ENCODE measurements around the gene CNOT6L. TPM values are rescaled to one million over a fixed set of nuclear protein-coding genes. Genes with fewer than 3 reads are reported as not detected.
A peak's percentile ranks its signal among the peaks of the same experiment; 100 is the strongest.

CNOT6L gene
- total and polyA plus RNA-seq, 4 donors, result 4.4 to 17.7 (median 10.5) TPM

DNA sequence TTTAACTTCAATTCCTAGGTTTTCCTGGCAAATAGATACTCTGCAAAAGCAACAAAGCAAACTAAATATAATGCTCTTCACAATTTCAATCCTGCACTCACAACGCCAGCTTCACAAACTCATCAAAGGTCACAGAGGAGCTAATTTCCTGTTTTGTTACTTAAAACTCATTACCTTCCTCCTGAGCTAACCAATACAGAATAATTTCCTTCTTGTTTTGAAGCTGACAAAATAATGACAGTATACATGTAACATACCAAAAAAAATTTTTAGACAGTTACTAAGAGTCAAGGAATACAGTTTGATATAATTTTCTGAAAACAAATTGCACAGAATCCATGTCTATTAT lies 17.9 kb downstream of the CNOT6L start:
- Histone ChIP-seq H3K36me3 (ENCODE audit: control insufficient read depth in 4 of 4, insufficient read depth in 3 of 4, low read depth in 1 of 4, low read length in 3 of 4) (no peaks in the 10 kb centered on the region), H3K9ac (ENCODE audit: low read depth in 1 of 2, low read length in 2 of 2) (no peak overlapping the region), H3K27ac (ENCODE audit: low read depth in 1 of 2, low read length in 2 of 2) (peak overlapping the region; percentile 19 to 28), H3K9me3 (ENCODE audit: control insufficient read depth in 4 of 4, low read length in 3 of 4) (no peaks in the 10 kb centered on the region), H3K4me3 (ENCODE audit: low read depth in 1 of 3, low read length in 3 of 3) (no peak overlapping the region), H3K4me1 (ENCODE audit: control insufficient read depth in 4 of 4, insufficient read depth in 4 of 4, low read length in 3 of 4) (peaks cover 0 to 22% (median 11%) of the 10 kb centered on the region in 4 donors), H3K27me3 (ENCODE audit: control insufficient read depth in 4 of 4, insufficient read depth in 4 of 4, low read length in 3 of 4) (no peaks in the 10 kb centered on the region)
- DNase-seq (ENCODE audit: low spot score), result no peak
- WGBS, result 36% methylated on average over 1 of the region's 1 CpG
- TF ChIP-seq JUND (IDR thresholded peaks at IDR 0.05) (no peak), HNF4A (conservative IDR thresholded peaks at IDR 0.05) (no peak)

GRCh38 chr4:77800483-77801259 lies 18.5 kb downstream of the CNOT6L start:
- Histone ChIP-seq H3K9me3 (ENCODE audit: control insufficient read depth in 4 of 4, low read length in 3 of 4) (no peaks in the 10 kb centered on the region), H3K4me1 (ENCODE audit: control insufficient read depth in 4 of 4, insufficient read depth in 4 of 4, low read length in 3 of 4) (peaks cover 0 to 21% (median 11%) of the 10 kb centered on the region in 4 donors), H3K27ac (ENCODE audit: low read depth in 1 of 2, low read length in 2 of 2) (peak overlapping the region; percentile 19 to 28), H3K4me3 (ENCODE audit: low read depth in 1 of 3, low read length in 3 of 3) (no peak overlapping the region), H3K36me3 (ENCODE audit: control insufficient read depth in 4 of 4, insufficient read depth in 3 of 4, low read depth in 1 of 4, low read length in 3 of 4) (no peaks in the 10 kb centered on the region), H3K27me3 (ENCODE audit: control insufficient read depth in 4 of 4, insufficient read depth in 4 of 4, low read length in 3 of 4) (no peaks in the 10 kb centered on the region), H3K9ac (ENCODE audit: low read depth in 1 of 2, low read length in 2 of 2) (no peak overlapping the region)
- no peak for DNase-seq (ENCODE audit: low spot score)
- WGBS, result 51% methylated on average over 2 of the region's 2 CpGs
- TF ChIP-seq, protein P1, sequence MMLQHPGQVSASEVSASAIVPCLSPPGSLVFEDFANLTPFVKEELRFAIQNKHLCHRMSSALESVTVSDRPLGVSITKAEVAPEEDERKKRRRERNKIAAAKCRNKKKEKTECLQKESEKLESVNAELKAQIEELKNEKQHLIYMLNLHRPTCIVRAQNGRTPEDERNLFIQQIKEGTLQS (IDR thresholded peaks at IDR 0.05), result no peak
- TF ChIP-seq, protein P2, sequence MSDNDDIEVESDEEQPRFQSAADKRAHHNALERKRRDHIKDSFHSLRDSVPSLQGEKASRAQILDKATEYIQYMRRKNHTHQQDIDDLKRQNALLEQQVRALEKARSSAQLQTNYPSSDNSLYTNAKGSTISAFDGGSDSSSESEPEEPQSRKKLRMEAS (IDR thresholded peaks at IDR 0.05), result no peak
- no peak for TF ChIP-seq GABPA (IDR thresholded peaks at IDR 0.05 in 1 of 2, conservative IDR thresholded peaks at IDR 0.05 in 1 of 2)
- TF ChIP-seq JUND (IDR thresholded peaks at IDR 0.05), result no peak

- no peak for DNase-seq (ENCODE audit: low spot score)
- TF ChIP-seq FOXA1 (IDR thresholded peaks at IDR 0.05), result no peak
- TF ChIP-seq TAF1 (conservative IDR thresholded peaks at IDR 0.05), result no peak
- TF ChIP-seq ZBTB33 (IDR thresholded peaks at IDR 0.05), result no peak
- TF ChIP-seq, protein P3, sequence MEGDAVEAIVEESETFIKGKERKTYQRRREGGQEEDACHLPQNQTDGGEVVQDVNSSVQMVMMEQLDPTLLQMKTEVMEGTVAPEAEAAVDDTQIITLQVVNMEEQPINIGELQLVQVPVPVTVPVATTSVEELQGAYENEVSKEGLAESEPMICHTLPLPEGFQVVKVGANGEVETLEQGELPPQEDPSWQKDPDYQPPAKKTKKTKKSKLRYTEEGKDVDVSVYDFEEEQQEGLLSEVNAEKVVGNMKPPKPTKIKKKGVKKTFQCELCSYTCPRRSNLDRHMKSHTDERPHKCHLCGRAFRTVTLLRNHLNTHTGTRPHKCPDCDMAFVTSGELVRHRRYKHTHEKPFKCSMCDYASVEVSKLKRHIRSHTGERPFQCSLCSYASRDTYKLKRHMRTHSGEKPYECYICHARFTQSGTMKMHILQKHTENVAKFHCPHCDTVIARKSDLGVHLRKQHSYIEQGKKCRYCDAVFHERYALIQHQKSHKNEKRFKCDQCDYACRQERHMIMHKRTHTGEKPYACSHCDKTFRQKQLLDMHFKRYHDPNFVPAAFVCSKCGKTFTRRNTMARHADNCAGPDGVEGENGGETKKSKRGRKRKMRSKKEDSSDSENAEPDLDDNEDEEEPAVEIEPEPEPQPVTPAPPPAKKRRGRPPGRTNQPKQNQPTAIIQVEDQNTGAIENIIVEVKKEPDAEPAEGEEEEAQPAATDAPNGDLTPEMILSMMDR (IDR thresholded peaks at IDR 0.05; ENCODE audit: low read depth, low read length, missing input control), result no peak
- TF ChIP-seq YY1 (IDR thresholded peaks at IDR 0.05), result no peak
- TF ChIP-seq, protein P1 (IDR thresholded peaks at IDR 0.05), result no peak
- TF ChIP-seq, protein P2 (IDR thresholded peaks at IDR 0.05), result no peak
- no peak for TF ChIP-seq EGR1 (IDR thresholded peaks at IDR 0.05; ENCODE audit: low read depth in 2 of 2)
- no peak for TF ChIP-seq RXRA (IDR thresholded peaks at IDR 0.05)
- TF ChIP-seq NR2F2 (IDR thresholded peaks at IDR 0.05), result no peak
- TF ChIP-seq, protein P4, sequence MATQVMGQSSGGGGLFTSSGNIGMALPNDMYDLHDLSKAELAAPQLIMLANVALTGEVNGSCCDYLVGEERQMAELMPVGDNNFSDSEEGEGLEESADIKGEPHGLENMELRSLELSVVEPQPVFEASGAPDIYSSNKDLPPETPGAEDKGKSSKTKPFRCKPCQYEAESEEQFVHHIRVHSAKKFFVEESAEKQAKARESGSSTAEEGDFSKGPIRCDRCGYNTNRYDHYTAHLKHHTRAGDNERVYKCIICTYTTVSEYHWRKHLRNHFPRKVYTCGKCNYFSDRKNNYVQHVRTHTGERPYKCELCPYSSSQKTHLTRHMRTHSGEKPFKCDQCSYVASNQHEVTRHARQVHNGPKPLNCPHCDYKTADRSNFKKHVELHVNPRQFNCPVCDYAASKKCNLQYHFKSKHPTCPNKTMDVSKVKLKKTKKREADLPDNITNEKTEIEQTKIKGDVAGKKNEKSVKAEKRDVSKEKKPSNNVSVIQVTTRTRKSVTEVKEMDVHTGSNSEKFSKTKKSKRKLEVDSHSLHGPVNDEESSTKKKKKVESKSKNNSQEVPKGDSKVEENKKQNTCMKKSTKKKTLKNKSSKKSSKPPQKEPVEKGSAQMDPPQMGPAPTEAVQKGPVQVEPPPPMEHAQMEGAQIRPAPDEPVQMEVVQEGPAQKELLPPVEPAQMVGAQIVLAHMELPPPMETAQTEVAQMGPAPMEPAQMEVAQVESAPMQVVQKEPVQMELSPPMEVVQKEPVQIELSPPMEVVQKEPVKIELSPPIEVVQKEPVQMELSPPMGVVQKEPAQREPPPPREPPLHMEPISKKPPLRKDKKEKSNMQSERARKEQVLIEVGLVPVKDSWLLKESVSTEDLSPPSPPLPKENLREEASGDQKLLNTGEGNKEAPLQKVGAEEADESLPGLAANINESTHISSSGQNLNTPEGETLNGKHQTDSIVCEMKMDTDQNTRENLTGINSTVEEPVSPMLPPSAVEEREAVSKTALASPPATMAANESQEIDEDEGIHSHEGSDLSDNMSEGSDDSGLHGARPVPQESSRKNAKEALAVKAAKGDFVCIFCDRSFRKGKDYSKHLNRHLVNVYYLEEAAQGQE (IDR thresholded peaks at IDR 0.05), result no peak
- Histone ChIP-seq H3K27me3 (ENCODE audit: control insufficient read depth in 4 of 4, insufficient read depth in 4 of 4, low read length in 3 of 4) (no peaks in the 10 kb centered on the region), H3K9me3 (ENCODE audit: control insufficient read depth in 4 of 4, low read length in 3 of 4) (no peaks in the 10 kb centered on the region), H3K9ac (ENCODE audit: low read depth in 1 of 2, low read length in 2 of 2) (no peak overlapping the region), H3K4me3 (ENCODE audit: low read depth in 1 of 3, low read length in 3 of 3) (no peak overlapping the region), H3K4me1 (ENCODE audit: control insufficient read depth in 4 of 4, insufficient read depth in 4 of 4, low read length in 3 of 4) (peaks cover 0 to 17% (median 11%) of the 10 kb centered on the region in 4 donors), H3K27ac (ENCODE audit: low read depth in 1 of 2, low read length in 2 of 2) (no peak overlapping the region), H3K36me3 (ENCODE audit: control insufficient read depth in 4 of 4, insufficient read depth in 3 of 4, low read depth in 1 of 4, low read length in 3 of 4) (no peaks in the 10 kb centered on the region)
- WGBS, result 98% methylated on average over 2 of the region's 2 CpGs
Measured at GRCh38 chr4:77800077-77800476, 19.1 kb downstream of the CNOT6L start.

Measured in liver (tissue), 9 donors.